ENCODE measurements around the gene GPC1.

The GPC1 gene

GRCh38 chr2:240411261-240412160, 24.0 kb upstream of the GPC1 start:
- no peak for DNase-seq (ENCODE audit: low read depth, low spot score)

GRCh38 chr2:240412211-240412861, 23.1 kb upstream of the GPC1 start:
- no peak for DNase-seq (ENCODE audit: low read depth, low spot score)

GRCh38 chr2:240412975-240413812, 22.3 kb upstream of the GPC1 start:
- DNase-seq (ENCODE audit: low read depth, low spot score) = no peak

- DNase-seq (ENCODE audit: low read depth, low spot score) = no peak
These were observed 21.5 kb upstream of the GPC1 start for GRCh38 chr2:240413813-240414429.

GRCh38 chr2:240416821-240417220, 18.6 kb upstream of the GPC1 start:
- no peak for DNase-seq (ENCODE audit: low read depth, low spot score)

DNA sequence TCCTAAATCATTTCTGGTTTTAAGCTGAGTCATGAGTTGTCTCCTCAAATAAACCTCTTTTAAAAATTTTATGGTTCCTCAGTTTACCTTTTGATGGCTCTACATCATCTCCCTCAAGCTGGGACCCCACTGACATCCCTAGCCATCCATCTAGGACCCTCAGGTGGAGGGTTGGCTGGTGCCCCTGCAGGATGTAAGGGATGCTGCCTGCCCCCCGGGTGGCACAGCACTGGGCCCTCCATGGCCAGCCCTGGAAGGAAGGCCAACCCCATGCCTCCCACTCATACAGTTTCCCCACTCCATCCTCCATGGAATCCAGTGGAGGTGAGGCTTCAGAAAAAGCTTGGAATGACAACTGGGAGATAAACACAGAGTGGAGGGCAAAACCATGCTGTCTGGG, 17.2 kb upstream of the GPC1 start:
- DNase-seq (ENCODE audit: low read depth, low spot score) = no peak

GRCh38 chr2:240419271-240419670, 16.2 kb upstream of the GPC1 start:
- DNase-seq (ENCODE audit: low read depth, low spot score) = no peak

DNA sequence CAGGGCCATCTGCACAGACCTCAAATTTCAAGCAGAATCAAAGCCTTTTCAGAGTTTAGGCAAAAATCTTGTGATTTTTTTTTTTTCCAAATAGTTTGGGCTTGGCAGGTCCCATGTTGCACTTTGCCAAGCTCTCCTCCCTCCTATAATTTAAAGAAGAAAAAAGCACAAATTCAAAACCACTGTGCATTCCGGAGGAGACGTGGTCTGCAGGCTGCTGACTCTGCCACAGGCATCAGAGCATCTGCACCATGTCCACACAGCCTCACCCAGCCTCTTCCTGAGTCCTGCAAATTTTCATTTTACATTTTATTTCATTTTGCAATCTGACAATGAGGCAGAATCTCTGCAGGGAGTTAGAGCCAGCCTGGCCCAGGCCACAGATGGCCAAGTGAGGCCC, 15.7 kb upstream of the GPC1 start:
- DNase-seq (ENCODE audit: low read depth, low spot score) = no peak

DNA sequence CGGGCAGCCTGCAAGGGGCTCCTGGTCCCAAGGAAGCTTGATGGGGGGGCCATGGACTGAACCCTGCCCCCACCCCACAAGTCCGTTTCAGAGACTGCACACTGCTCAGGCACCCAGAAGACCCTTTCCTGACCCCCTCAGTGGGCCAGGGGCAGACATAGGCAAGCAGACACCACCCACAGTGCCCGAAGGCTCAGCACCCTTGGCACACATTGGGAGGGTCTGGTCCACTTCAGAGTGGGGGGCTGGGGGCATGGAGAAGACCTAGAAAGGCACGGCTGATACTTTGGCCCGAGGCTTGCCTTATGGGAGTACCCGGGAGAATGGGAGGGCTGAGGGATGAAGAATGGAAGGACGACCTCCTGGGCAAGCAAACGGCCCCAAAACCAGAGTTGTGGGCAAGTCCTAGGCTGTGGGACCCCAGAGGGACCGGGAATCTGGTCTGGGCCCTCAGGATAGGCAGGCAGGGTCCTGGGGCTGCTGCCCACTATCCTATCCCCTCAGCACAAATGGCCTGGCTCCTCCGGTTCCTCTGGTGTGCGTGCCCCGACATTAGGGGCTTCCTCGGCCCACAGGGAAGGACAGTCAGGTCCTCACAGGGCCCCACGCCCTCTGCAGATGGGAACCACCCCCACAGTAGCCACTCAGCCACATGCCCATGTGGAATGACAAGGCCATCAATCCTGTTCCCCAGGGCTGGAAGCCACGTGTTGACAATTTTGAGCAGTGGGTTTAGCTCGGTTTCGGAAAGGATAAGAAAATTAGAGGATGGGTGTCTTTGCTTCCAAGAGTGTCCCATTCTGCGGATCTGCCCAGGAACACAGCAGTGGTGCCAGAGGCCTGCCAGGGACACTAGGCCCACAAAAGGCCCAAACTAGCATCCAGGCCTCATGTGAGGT, 15.0 kb upstream of the GPC1 start:
- no peak for DNase-seq (ENCODE audit: low read depth, low spot score)

DNA sequence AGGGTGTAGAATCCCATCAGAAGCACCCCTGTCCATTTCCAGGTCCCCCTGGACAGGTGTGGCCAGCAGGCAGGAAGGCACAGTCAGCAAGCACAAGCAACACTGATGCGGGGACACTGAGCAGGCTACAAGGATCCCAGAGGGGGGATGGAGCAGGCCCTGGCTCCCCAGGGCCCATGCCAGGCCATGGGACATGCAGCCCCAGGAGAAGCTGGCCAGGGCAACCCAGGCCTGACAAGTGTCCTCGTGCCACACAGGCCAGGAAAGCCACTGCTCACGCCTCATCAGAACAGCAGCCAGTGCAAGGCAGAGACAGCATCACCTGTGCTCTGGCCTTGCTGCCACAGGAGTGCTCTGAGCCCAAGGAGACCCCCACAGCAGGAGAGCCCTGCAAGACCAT, 14.1 kb upstream of the GPC1 start:
- no peak for DNase-seq (ENCODE audit: low read depth, low spot score)

DNA sequence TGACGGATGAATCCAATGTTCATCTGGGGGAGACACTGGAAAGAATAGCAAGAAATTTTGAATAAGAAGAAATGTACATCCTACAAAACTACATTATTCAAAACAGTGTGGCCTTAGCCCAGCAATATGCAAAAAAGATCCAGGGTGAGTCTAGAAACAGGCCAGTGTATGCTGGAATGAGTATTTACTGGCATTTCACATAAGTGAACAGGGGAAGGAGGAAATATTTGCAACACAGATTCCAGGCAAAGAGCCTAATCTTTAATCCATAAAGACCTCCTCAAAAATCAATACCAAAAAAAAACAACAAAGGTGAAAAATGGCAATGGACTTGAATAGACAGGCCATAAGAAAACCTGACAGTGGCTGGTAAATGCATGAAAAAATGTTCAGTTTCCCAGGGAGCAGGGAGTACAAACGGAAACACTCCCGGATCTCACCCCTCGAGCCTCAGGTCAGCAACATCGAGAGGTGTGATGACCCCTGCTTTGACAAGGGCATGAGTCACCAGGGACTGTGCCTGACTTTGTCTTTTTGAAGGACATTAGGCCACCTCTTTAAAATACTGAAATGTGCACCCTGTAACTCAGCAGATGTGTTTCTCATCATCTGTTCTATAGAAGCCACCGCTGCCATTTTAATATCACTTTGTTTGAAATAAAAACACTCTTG, 12.7 kb upstream of the GPC1 start:
- no peak for DNase-seq (ENCODE audit: low read depth, low spot score)

GRCh38 chr2:240423788-240424191, 11.7 kb upstream of the GPC1 start:
- DNase-seq (ENCODE audit: low read depth, low spot score) = no peak

- DNase-seq (ENCODE audit: low read depth, low spot score) = no peak
These were observed 10.9 kb upstream of the GPC1 start for GRCh38 chr2:240424341-240425235.

- no peak for DNase-seq (ENCODE audit: low read depth, low spot score)
These were observed 10.2 kb upstream of the GPC1 start for GRCh38 chr2:240425236-240425615.

DNA sequence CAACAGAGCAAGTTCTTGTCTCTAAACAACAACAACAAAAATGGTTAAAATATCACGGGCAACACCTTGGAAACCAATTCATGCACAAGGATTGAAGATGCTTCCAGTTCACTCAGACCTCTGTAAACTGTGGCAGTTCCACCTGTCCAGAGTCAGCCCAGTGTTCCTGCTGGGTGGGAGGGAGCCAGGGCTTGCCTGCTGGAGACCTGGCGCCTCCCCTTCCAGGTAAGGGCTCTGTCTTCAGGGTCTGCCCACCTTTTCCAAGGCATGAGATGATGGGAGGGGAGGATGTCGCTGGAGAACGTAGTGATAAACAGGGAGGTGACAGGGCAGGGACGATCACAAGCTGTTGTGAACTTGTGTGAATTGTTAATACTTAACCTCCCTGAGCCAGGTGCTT, 9.8 kb upstream of the GPC1 start:
- DNase-seq (ENCODE audit: low read depth, low spot score) = no peak

- no peak for DNase-seq (ENCODE audit: low read depth, low spot score)
These were observed 8.4 kb upstream of the GPC1 start for GRCh38 chr2:240426845-240427721.

DNA sequence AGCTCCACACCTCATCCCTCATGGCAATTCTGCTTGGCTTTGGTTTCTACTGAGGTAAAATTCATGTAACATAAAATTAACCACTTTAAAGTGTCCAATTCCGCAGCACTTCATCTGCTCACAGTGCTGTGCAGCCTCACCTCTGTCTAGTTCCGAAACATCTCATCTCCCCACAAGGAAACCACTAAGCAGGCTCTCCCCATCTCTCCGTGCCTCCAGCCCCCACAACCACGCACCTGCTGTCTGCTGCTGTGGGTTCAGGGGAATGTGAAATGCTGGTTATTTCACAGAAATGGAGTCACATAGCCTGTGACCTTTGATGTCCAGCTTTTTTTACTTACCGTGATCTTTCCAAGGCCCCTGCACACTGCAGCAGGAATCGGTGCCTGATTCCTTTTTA, 7.7 kb upstream of the GPC1 start:
- DNase-seq (ENCODE audit: low read depth, low spot score) = no peak

DNA sequence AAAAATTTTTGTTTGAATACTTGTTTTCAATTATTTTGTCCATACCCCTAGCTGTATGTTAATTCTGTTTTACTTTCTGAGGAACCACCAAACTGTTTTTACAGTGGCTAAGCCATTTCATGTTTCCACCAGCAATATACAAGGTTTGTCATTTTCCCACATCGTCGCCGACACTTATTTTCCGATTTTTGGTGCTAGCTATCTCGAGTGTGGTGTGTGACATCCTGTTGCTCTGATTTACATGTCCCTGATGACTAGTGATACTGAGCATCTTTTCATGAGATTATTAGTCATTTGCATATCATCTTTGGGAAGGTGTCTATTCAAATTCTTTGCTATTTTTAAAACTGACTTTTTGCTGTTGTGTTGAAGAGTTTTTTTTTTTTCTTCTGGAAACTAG, 7.2 kb upstream of the GPC1 start:
- no peak for DNase-seq (ENCODE audit: low read depth, low spot score)
